IPS-NIHi11 (cell line): ENCODE measurements around the gene TEKT3.

ENCODE experiments used
- DNase-seq: peaks from one replicate; pipeline ENCODE4 v3.0.0; 2012; ENCODE audit warnings: mixed read lengths, low spot score

The TEKT3 gene

GRCh38 chr17:15341385-15341849 lies at the start of gene TEKT3:
Gene TEKT3 (minus strand): TSS chr17:15341597. CDS start chr17:15331585, 10,012 bp downstream.
- peak; percentile 95 for DNase-seq

- no peak for DNase-seq
Observed at GRCh38 chr17:15388356-15389041, 47.1 kb upstream of the TEKT3 start.

- no peak for DNase-seq
Observed at GRCh38 chr17:15386083-15386482, 44.7 kb upstream of the TEKT3 start.

- DNase-seq, result no peak
Observed at GRCh38 chr17:15385305-15385704, 43.9 kb upstream of the TEKT3 start.

- no peak for DNase-seq
Observed at GRCh38 chr17:15384142-15384787, 42.9 kb upstream of the TEKT3 start.

- DNase-seq, result no peak
Observed at GRCh38 chr17:15382914-15383313, 41.5 kb upstream of the TEKT3 start.

- DNase-seq, result no peak
Observed at GRCh38 chr17:15381707-15382106, 40.3 kb upstream of the TEKT3 start.

- DNase-seq, result no peak
Observed at GRCh38 chr17:15380446-15380845, 39.0 kb upstream of the TEKT3 start.

GRCh38 chr17:15379659-15380058 lies 38.3 kb upstream of the TEKT3 start:
- DNase-seq, result no peak

GRCh38 chr17:15378243-15378642 lies 36.8 kb upstream of the TEKT3 start:
- no peak for DNase-seq

- DNase-seq, result peak; percentile 25
Observed at GRCh38 chr17:15377616-15378015, 36.2 kb upstream of the TEKT3 start.

- DNase-seq, result no peak
Observed at GRCh38 chr17:15377200-15377599, 35.8 kb upstream of the TEKT3 start.

- DNase-seq, result no peak
Observed at GRCh38 chr17:15371376-15372130, 30.2 kb upstream of the TEKT3 start.

- no peak for DNase-seq
Observed at GRCh38 chr17:15368600-15368999, 27.2 kb upstream of the TEKT3 start.

- DNase-seq, result no peak
Observed at GRCh38 chr17:15366026-15366425, 24.6 kb upstream of the TEKT3 start.

- DNase-seq, result no peak
Observed at GRCh38 chr17:15364615-15365014, 23.2 kb upstream of the TEKT3 start.

- no peak for DNase-seq
Observed at GRCh38 chr17:15363702-15364101, 22.3 kb upstream of the TEKT3 start.

- no peak for DNase-seq
Observed at GRCh38 chr17:15361592-15361991, 20.2 kb upstream of the TEKT3 start.

- DNase-seq, result no peak
Observed at GRCh38 chr17:15361151-15361550, 19.8 kb upstream of the TEKT3 start.

- DNase-seq, result no peak
Observed at GRCh38 chr17:15354256-15354655, 12.9 kb upstream of the TEKT3 start.

GRCh38 chr17:15351925-15352324 lies 10.5 kb upstream of the TEKT3 start:
- DNase-seq, result no peak

GRCh38 chr17:15351478-15351840 lies 10.1 kb upstream of the TEKT3 start:
- no peak for DNase-seq
